Measurements from ENCODE around the gene NOL7.
A peak's percentile ranks its signal among the peaks of the same experiment; 100 is the strongest.

NOL7 gene

GRCh38 chr6:13614926-13615791, at the start of gene NOL7:
Gene NOL7 (plus strand): TSS chr6:13615335. CDS start chr6:13615359, 24 bp downstream.
- DNase-seq (ENCODE audit: low read depth) = peak; percentile 99

GRCh38 chr6:13565921-13566320, 49.2 kb upstream of the NOL7 start:
- no peak for DNase-seq (ENCODE audit: low read depth)

- DNase-seq (ENCODE audit: low read depth) = no peak
These were observed 48.6 kb upstream of the NOL7 start for GRCh38 chr6:13566500-13566899.

GRCh38 chr6:13568970-13569369, 46.2 kb upstream of the NOL7 start:
- DNase-seq (ENCODE audit: low read depth) = no peak

- no peak for DNase-seq (ENCODE audit: low read depth)
These were observed 42.9 kb upstream of the NOL7 start for GRCh38 chr6:13572240-13572639.

- no peak for DNase-seq (ENCODE audit: low read depth)
These were observed 42.0 kb upstream of the NOL7 start for GRCh38 chr6:13572951-13573654.

- no peak for DNase-seq (ENCODE audit: low read depth)
These were observed 41.4 kb upstream of the NOL7 start for GRCh38 chr6:13573669-13574110.

GRCh38 chr6:13574149-13574570, 41.0 kb upstream of the NOL7 start:
- peak; percentile 90 for DNase-seq (ENCODE audit: low read depth)

- DNase-seq (ENCODE audit: low read depth) = peak; percentile 43
These were observed 40.4 kb upstream of the NOL7 start, which contains the start of gene SIRT5 for GRCh38 chr6:13574571-13575376. Gene SIRT5 (plus strand): TSS chr6:13574601. CDS start chr6:13584111, 9,510 bp downstream.

GRCh38 chr6:13575377-13575775, 39.8 kb upstream of the NOL7 start:
- peak; percentile 52 for DNase-seq (ENCODE audit: low read depth)

- DNase-seq (ENCODE audit: low read depth) = no peak
These were observed 39.1 kb upstream of the NOL7 start for GRCh38 chr6:13576017-13576416.

GRCh38 chr6:13577926-13578325, 37.2 kb upstream of the NOL7 start:
- DNase-seq (ENCODE audit: low read depth) = no peak

- no peak for DNase-seq (ENCODE audit: low read depth)
These were observed 35.2 kb upstream of the NOL7 start for GRCh38 chr6:13579911-13580310.

- no peak for DNase-seq (ENCODE audit: low read depth)
These were observed 33.4 kb upstream of the NOL7 start for GRCh38 chr6:13581700-13582229.

- DNase-seq (ENCODE audit: low read depth) = no peak
These were observed 28.3 kb upstream of the NOL7 start for GRCh38 chr6:13586603-13587542.

- DNase-seq (ENCODE audit: low read depth) = no peak
These were observed 25.3 kb upstream of the NOL7 start for GRCh38 chr6:13589801-13590200.

GRCh38 chr6:13590574-13591153, 24.5 kb upstream of the NOL7 start:
- DNase-seq (ENCODE audit: low read depth) = no peak

- DNase-seq (ENCODE audit: low read depth) = no peak
These were observed 23.8 kb upstream of the NOL7 start for GRCh38 chr6:13591205-13591921.

GRCh38 chr6:13593103-13593502, 22.0 kb upstream of the NOL7 start:
- DNase-seq (ENCODE audit: low read depth) = no peak

- DNase-seq (ENCODE audit: low read depth) = no peak
These were observed 21.4 kb upstream of the NOL7 start for GRCh38 chr6:13593720-13594119.
